Measurements from ENCODE around the gene GRPEL1.

The GRPEL1 gene

DNA sequence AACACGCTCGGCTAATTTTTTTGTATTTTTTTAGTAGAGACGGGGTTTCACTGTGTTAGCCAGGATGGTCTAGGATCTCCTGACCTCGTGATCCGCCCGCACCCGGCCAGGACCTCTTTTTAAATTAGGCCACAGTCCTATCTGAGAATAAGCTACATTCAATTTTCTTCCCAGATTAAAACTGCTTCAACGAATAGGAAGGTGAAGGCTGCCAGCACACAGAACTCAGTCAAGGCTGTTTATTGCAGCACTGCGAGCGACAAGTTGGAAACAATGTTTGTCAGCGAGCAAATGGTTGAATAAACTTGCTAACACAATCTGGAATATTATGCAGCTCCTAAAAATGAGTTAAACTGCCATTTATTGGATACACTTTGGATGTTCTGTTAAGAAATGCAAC lies 1.9 kb downstream of the GRPEL1 start:
- DNase-seq (ENCODE audit: low read depth, low spot score) = no peak

DNA sequence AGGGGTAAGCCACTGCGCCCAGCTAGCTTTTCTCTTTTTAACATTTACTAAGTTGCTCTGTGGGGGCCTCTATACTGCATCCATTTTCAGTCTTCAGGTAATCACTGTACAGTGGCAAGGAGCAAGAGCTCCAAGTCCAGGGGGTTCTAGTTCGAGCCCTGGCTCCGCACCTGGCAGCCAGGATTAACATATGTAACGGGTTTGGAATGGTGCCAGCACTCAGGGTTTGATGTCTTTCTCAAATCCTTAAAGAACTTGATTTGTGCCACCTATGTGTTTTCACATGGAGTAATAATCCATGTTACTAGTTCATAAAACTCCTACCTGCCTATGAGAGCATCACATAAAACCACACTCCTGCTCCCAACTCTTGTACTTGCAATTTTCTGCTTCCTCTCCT lies 4.5 kb downstream of the GRPEL1 start:
- DNase-seq (ENCODE audit: low read depth, low spot score) = no peak

GRCh38 chr4:7062816-7063215 lies 5.0 kb downstream of the GRPEL1 start:
- DNase-seq (ENCODE audit: low read depth, low spot score) = no peak

- no peak for DNase-seq (ENCODE audit: low read depth, low spot score)
Observed at GRCh38 chr4:7061815-7062214, 6.0 kb downstream of the GRPEL1 start.

GRCh38 chr4:7060346-7061150 lies 7.3 kb downstream of the GRPEL1 start:
- DNase-seq (ENCODE audit: low read depth, low spot score) = no peak

DNA sequence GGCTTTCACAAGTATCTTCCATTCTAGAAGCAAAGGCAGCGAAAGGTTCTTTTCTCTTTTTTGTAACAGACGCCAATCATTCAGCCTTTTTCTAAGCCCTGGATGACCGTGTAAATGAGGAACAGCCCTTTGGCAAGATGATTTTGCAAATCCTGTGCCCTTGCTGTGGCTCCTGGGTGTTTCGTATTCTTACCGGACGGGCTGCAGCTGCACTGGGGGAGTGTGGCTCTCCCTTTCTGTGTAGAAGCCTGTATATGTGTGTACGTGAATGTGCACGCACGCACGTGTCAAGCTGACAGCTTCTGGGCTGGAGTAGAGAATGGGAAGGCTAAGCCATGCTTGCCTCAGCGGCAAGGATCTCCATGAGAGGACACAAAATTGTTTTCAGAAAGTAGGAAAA lies 8.2 kb downstream of the GRPEL1 start:
- DNase-seq (ENCODE audit: low read depth, low spot score) = no peak

DNA sequence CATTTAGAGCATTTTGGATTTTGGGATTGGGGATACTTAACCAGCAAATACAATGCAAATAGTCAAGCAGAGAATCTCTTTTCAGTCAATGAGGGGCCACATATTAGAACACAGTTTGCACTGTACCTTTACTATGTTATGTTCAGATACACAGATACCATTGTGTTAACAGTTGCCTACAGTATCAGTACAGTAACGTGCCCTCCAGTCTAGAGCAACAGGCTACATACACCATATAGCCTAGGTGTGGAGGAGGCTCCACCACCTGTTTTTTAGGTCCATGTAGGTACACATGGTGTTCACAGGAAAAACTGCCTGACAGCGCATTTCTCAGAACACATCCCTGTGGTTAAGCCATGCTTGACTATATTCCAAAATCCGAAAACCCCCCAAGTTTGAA lies 9.1 kb downstream of the GRPEL1 start:
- DNase-seq (ENCODE audit: low read depth, low spot score) = no peak

DNA sequence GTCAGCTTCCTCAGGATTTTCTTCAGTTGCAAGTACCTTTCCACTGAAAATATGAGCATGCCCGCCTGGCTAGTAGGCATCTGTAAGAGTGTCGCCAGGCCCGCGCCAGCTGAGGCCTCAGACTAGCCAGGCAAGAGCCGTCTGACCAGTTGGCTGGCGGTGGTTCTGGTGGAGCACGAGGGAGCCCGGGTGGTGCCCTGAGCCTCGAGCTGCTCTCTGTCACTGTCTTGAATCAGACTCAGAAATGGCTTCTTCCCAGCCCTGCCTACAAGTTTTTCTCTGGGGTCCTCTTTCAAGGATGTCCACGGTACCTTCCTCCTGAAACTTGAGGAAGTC lies 11.9 kb downstream of the GRPEL1 start:
- DNase-seq (ENCODE audit: low read depth, low spot score) = no peak

- no peak for DNase-seq (ENCODE audit: low read depth, low spot score)
Observed at GRCh38 chr4:7055111-7055989, 12.5 kb downstream of the GRPEL1 start.

GRCh38 chr4:7054106-7054880 lies 13.6 kb downstream of the GRPEL1 start:
- DNase-seq (ENCODE audit: low read depth, low spot score) = no peak

DNA sequence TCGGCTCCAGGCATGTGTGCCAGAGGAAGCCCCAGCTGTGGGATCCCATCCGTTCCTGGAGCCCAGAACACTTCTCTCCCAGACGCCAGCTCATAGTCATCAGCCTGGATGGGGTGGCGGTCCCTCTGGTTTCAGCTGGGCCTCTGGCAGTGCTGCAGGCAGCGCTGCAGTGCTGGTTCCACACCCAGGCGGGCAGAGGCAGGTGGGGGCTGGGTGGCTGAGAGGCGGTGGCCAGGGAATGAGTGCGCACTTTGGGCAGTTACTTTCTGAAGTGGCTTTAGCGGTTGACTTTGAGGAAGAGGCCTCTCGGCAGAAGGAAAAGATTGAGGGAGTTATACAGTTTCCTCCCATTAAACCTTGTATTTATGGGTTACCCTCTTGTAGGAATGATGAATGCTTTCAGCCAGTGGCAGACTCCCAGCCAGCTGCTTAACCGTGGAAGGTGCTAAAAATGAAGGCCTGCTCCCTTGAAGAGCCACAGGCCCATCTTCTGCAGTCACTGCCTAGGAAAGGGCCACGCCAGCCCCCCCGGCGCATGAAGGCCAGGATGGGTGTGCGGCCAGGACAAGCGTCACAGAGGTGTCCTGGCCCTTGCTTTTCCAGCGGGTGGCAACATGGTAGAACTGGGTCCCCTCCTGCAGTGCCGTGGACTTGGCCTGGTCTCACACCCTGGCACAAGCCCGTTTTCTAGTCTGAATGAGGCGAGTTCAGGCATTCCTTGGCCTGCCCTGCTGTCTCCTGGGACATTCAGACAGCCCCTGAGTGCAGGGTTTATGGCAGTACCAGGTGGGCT lies 14.7 kb downstream of the GRPEL1 start:
- DNase-seq (ENCODE audit: low read depth, low spot score) = no peak

DNA sequence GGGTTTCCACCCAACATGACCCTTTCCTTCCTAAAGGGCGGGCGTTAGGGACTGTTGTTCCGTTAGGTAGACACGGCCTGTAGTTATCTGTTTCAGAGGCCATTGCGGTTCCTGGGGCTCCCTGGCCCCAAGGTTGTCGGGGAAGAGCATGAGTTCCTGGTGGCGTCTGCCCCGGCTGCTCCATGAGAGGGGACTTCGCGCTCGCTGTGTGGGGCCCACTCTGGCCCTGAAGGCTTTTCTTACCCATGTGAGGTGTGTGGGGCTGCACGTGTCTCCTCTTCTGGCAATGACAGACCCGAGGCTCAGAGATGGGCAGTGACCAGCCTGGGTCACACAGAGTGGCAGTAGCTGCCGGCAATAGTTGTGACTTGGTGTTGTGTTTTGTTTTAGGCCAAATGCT lies 15.6 kb downstream of the GRPEL1 start:
- DNase-seq (ENCODE audit: low read depth, low spot score) = no peak

GRCh38 chr4:7051905-7052304 lies 16.0 kb downstream of the GRPEL1 start:
- DNase-seq (ENCODE audit: low read depth, low spot score) = no peak

DNA sequence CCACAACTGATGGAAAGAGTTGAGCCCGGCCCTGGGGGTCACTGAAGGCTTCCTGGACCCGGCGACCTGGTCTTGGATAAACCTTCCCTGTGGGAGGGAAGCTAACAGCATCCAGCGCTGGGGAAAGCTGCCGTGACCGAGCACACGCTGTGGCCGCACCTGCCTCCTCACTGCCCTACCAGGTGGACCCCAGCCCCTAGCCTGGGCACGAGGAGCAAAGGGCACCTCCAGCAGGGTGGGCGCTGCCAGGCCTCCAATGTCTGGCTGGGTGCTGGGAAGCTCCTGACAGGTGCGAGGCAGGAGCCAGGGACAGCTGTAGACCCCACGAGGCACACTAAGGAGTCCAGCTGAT lies 16.7 kb downstream of the GRPEL1 start:
- no peak for DNase-seq (ENCODE audit: low read depth, low spot score)

GRCh38 chr4:7050481-7051143 lies 17.3 kb downstream of the GRPEL1 start:
- DNase-seq (ENCODE audit: low read depth, low spot score) = no peak

GRCh38 chr4:7049739-7050138 lies 18.1 kb downstream of the GRPEL1 start:
- no peak for DNase-seq (ENCODE audit: low read depth, low spot score)

DNA sequence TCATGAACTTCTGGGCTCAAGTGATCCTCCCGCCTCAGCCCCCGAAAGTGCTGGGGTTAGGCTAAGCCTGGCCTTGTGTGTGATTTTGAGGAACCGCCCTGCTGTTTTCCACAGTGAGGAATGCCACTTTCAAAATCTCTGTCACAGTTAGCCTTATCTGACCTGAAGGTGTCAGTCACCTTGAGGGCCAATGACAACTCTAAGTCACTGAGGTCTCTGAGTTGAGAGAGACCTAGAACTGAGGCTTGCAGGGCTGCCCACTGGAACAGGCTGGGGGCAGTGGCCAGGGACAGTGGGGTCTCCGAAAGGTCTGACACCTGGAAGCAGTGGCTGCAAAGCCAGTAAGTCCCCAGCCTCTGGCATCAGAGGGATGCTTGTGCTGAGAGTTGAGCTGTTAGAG lies 18.6 kb downstream of the GRPEL1 start:
- DNase-seq (ENCODE audit: low read depth, low spot score) = no peak

DNA sequence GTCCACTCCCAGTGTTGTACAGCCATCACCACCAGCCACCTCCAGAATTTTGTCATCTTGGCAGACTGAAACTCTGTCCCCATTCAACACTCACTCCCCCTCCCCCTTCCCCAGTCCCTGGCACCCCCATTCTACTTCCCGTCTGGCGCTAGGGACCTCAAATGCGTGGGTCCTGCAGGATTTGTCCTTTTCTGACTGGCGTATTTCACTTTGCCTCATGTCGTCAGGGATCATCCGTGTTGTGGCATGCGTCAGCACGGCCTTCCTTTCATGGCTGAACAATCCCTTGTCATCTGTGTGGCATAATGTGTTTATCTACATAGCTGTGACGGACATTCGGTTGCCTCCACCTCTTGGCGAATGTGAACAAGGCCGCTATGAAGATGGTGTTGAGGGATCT lies 19.2 kb downstream of the GRPEL1 start:
- no peak for DNase-seq (ENCODE audit: low read depth, low spot score)

- no peak for DNase-seq (ENCODE audit: low read depth, low spot score)
Observed at GRCh38 chr4:7046971-7047370, 20.9 kb downstream of the GRPEL1 start.

- no peak for DNase-seq (ENCODE audit: low read depth, low spot score)
Observed at GRCh38 chr4:7045961-7046921, 21.6 kb downstream of the GRPEL1 start.
